ENCODE measurements around the gene PRSS3.
"Not testable (repeated sequence)": the region's sequence is repeated elsewhere in the genome, so short reads cannot be mapped to it uniquely, and the experiment has no call there.

The PRSS3 gene

DNA sequence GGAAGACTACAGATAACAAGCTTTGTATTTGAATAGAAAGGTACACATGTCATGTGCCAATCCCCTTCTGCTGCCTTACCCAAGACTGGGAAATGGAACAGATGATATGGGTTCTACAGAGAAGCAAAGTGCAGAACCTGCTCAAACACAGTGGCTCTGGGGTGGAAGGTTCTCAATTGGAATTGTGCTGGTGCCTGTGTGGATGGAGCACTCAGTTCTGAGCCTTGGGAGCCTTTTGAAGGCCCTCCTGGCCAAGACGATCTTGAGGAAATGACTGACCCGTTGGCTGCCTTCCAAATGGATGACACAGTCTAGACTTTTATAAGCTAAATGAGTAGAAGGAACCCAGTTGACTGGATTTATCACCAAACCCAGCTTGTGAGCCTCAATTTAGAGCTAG lies 4.2 kb upstream of the PRSS3 start:
- H4K8ac ChIP-seq (ENCODE audit: low read depth, low read length), result no peak overlapping the region
- H3K14ac ChIP-seq (ENCODE audit: low read length), result no peak overlapping the region
- DNase-seq (ENCODE audit: low spot score), result no peak
- H3K4me3 ChIP-seq (ENCODE audit: low read length in 2 of 2), result no peak overlapping the region
- no peak overlapping the region for H3K23ac ChIP-seq (ENCODE audit: low read depth, low read length, poor library complexity)
- no CpG with 5 or more reads among the region's 2 CpGs for WGBS, 2 donors (ENCODE audit: extremely low coverage in 2 of 2, insufficient read length in 2 of 2, insufficient replicate concordance in 1 of 2)
- H3K79me1 ChIP-seq (ENCODE audit: low read depth, low read length), result no peaks in the 10 kb centered on the region
- H2BK120ac ChIP-seq (ENCODE audit: low read depth, low read length), result no peak overlapping the region
- no peak overlapping the region for H2AK5ac ChIP-seq (ENCODE audit: low read depth, low read length)
- H3K4me2 ChIP-seq (ENCODE audit: insufficient read depth, low read length, poor library complexity, severe bottlenecking), result no peak overlapping the region
- no peak overlapping the region for H2BK12ac ChIP-seq (ENCODE audit: low read length)
- H3K9me3 ChIP-seq (replicated peaks in 1 of 2; ENCODE audit: control insufficient read depth in 2 of 2, insufficient read depth in 1 of 2, low read depth in 1 of 2, low read length in 2 of 2), result no peaks in the 10 kb centered on the region
- no peak overlapping the region for H2BK5ac ChIP-seq (ENCODE audit: low read length)
- H3K9ac ChIP-seq (ENCODE audit: low read depth, low read length, poor library complexity), result no peak overlapping the region
- no peaks in the 10 kb centered on the region for H3K36me3 ChIP-seq (replicated peaks in 1 of 2; ENCODE audit: control insufficient read depth in 2 of 2, insufficient read depth in 2 of 2, low read length in 2 of 2)
- H3K4ac ChIP-seq (ENCODE audit: low read length), result no peak overlapping the region
- no peak overlapping the region for H2AFZ ChIP-seq (ENCODE audit: low read length)
- H4K91ac ChIP-seq (ENCODE audit: low read depth, low read length, poor library complexity), result no peak overlapping the region
- no peak overlapping the region for H2BK15ac ChIP-seq (ENCODE audit: low read length)
- H3K27me3 ChIP-seq (ENCODE audit: control insufficient read depth in 3 of 3, insufficient read depth in 3 of 3, low read depth in 1 of 3, low read length in 3 of 3), result no peaks in the 10 kb centered on the region
- H3K27ac ChIP-seq (replicated peaks; ENCODE audit: low read length), result no peak overlapping the region
- H3K4me1 ChIP-seq (ENCODE audit: control insufficient read depth in 2 of 2, insufficient read depth in 1 of 2, low read depth in 1 of 2, low read length in 2 of 2), result no peaks in the 10 kb centered on the region
- H3K18ac ChIP-seq (ENCODE audit: low read length), result no peak overlapping the region

DNA sequence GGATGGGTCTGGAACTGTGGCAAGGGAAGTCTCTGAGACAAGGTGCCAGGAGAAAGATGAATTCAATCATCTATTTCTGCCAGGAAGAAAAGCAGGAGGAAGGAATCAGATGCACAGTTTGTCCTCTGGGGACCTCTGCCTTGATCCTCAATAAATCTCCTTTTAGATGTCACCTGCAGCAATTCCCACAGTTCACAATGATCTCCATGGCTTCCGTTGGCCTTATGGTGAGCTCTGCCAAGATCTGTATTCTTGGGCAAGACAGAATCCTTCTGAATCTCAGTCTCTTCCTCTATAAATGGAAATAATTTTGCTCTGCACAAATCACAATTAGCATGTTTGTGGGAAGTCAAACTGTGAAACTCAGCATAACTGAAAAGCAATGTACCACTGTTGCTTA lies 1.9 kb upstream of the PRSS3 start:
- H3K9ac ChIP-seq (ENCODE audit: low read depth, low read length, poor library complexity); H2BK5ac ChIP-seq (ENCODE audit: low read length); H4K91ac ChIP-seq (ENCODE audit: low read depth, low read length, poor library complexity); H2AFZ ChIP-seq (ENCODE audit: low read length); H2BK120ac ChIP-seq (ENCODE audit: low read depth, low read length); H4K8ac ChIP-seq (ENCODE audit: low read depth, low read length); H3K23ac ChIP-seq (ENCODE audit: low read depth, low read length, poor library complexity); H3K4me2 ChIP-seq (ENCODE audit: insufficient read depth, low read length, poor library complexity, severe bottlenecking); H2BK12ac ChIP-seq (ENCODE audit: low read length); H3K36me3 ChIP-seq (replicated peaks in 1 of 2; ENCODE audit: control insufficient read depth in 2 of 2, insufficient read depth in 2 of 2, low read length in 2 of 2); H3K4ac ChIP-seq (ENCODE audit: low read length); H3K27me3 ChIP-seq (ENCODE audit: control insufficient read depth in 3 of 3, insufficient read depth in 3 of 3, low read depth in 1 of 3, low read length in 3 of 3); DNase-seq (ENCODE audit: low spot score); H3K79me1 ChIP-seq (ENCODE audit: low read depth, low read length); H2AK5ac ChIP-seq (ENCODE audit: low read depth, low read length); H3K27ac ChIP-seq (replicated peaks; ENCODE audit: low read length); H3K4me1 ChIP-seq (ENCODE audit: control insufficient read depth in 2 of 2, insufficient read depth in 1 of 2, low read depth in 1 of 2, low read length in 2 of 2); H3K4me3 ChIP-seq (ENCODE audit: low read length in 2 of 2); H3K18ac ChIP-seq (ENCODE audit: low read length); H2BK15ac ChIP-seq (ENCODE audit: low read length); H3K9me3 ChIP-seq (replicated peaks in 1 of 2; ENCODE audit: control insufficient read depth in 2 of 2, insufficient read depth in 1 of 2, low read depth in 1 of 2, low read length in 2 of 2); H3K14ac ChIP-seq (ENCODE audit: low read length): not testable (repeated sequence)
- WGBS, 2 donors (ENCODE audit: extremely low coverage in 2 of 2, insufficient read length in 2 of 2, insufficient replicate concordance in 1 of 2), result no CpG with 5 or more reads among the region's 1 CpG

DNA sequence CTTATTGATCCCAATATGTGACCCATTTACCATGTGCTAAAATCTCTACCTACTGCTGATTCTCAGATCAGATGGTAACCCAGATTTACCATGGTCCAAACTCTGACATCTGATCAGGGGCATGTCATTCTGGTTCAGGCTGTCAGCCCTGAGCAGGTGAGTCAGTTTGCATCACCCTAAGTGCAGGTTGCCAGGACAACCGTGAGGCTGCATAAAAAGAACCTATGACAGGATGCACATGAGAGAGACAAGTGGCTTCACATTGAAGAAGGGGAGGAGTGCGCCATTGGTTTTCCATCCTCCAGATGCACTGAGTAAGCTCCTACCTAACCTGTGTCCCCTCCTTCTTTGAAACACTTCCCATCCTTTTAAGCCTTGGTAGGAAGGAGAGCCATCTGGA lies 801 bp upstream of the PRSS3 start:
- Histone ChIP-seq H2AFZ (ENCODE audit: low read length) (no peak overlapping the region), H3K36me3 (replicated peaks in 1 of 2; ENCODE audit: control insufficient read depth in 2 of 2, insufficient read depth in 2 of 2, low read length in 2 of 2) (no peaks in the 10 kb centered on the region), H3K27ac (replicated peaks; ENCODE audit: low read length) (no peak overlapping the region), H3K14ac (ENCODE audit: low read length) (peak overlapping the region; percentile 27), H3K9me3 (replicated peaks in 1 of 2; ENCODE audit: control insufficient read depth in 2 of 2, insufficient read depth in 1 of 2, low read depth in 1 of 2, low read length in 2 of 2) (peaks cover 0 to 9% of the 10 kb centered on the region in 2 donors), H3K4me3 (ENCODE audit: low read length in 2 of 2) (no peak overlapping the region), H3K9ac (ENCODE audit: low read depth, low read length, poor library complexity) (no peak overlapping the region), H4K91ac (ENCODE audit: low read depth, low read length, poor library complexity) (no peak overlapping the region), H3K4me2 (ENCODE audit: insufficient read depth, low read length, poor library complexity, severe bottlenecking) (no peak overlapping the region), H3K4me1 (ENCODE audit: control insufficient read depth in 2 of 2, insufficient read depth in 1 of 2, low read depth in 1 of 2, low read length in 2 of 2) (no peaks in the 10 kb centered on the region), H3K23ac (ENCODE audit: low read depth, low read length, poor library complexity) (no peak overlapping the region), H3K79me1 (ENCODE audit: low read depth, low read length) (no peaks in the 10 kb centered on the region), H4K8ac (ENCODE audit: low read depth, low read length) (no peak overlapping the region), H3K27me3 (ENCODE audit: control insufficient read depth in 3 of 3, insufficient read depth in 3 of 3, low read depth in 1 of 3, low read length in 3 of 3) (no peaks in the 10 kb centered on the region), H2BK15ac (ENCODE audit: low read length) (no peak overlapping the region), H3K4ac (ENCODE audit: low read length) (no peak overlapping the region), H2AK5ac (ENCODE audit: low read depth, low read length) (no peak overlapping the region), H3K18ac (ENCODE audit: low read length) (no peak overlapping the region), H2BK5ac (ENCODE audit: low read length) (no peak overlapping the region), H2BK120ac (ENCODE audit: low read depth, low read length) (no peak overlapping the region), H2BK12ac (ENCODE audit: low read length) (no peak overlapping the region)
- no peak for DNase-seq (ENCODE audit: low spot score)
- WGBS, 2 donors (ENCODE audit: extremely low coverage in 2 of 2, insufficient read length in 2 of 2, insufficient replicate concordance in 1 of 2), result no CpG with 5 or more reads among the region's 2 CpGs

DNA sequence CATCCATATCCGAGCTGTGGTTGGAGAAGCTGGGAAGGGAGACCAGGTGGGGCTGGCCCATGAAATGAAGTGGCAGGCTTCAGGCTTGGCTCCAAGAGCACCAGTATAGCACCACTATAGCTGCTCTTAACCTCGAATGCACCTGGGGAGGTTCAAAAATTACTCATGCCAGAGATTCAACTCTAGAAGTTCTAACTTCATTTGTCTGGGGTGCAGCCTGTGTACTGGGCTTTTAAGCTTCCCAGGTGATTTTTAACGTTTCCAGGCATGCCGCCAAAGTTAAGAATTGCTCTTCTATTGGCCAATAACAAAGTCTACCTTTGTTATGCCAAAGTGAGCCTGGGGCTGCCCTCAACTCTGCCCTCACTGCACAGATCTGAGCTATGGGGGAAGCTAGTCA lies 458 bp downstream of the PRSS3 start:
- H2BK120ac ChIP-seq (ENCODE audit: low read depth, low read length), result no peak overlapping the region
- H3K79me1 ChIP-seq (ENCODE audit: low read depth, low read length), result no peaks in the 10 kb centered on the region
- no peak overlapping the region for H2BK15ac ChIP-seq (ENCODE audit: low read length)
- H3K18ac ChIP-seq (ENCODE audit: low read length), result no peak overlapping the region
- H3K36me3 ChIP-seq (replicated peaks in 1 of 2; ENCODE audit: control insufficient read depth in 2 of 2, insufficient read depth in 2 of 2, low read length in 2 of 2), result no peaks in the 10 kb centered on the region
- H2AFZ ChIP-seq (ENCODE audit: low read length), result no peak overlapping the region
- no peak overlapping the region for H3K4ac ChIP-seq (ENCODE audit: low read length)
- no peak for DNase-seq (ENCODE audit: low spot score)
- no peak overlapping the region for H2BK5ac ChIP-seq (ENCODE audit: low read length)
- H3K4me1 ChIP-seq (ENCODE audit: control insufficient read depth in 2 of 2, insufficient read depth in 1 of 2, low read depth in 1 of 2, low read length in 2 of 2), result no peaks in the 10 kb centered on the region
- H4K91ac ChIP-seq (ENCODE audit: low read depth, low read length, poor library complexity), result no peak overlapping the region
- no peak overlapping the region for H3K27ac ChIP-seq (replicated peaks; ENCODE audit: low read length)
- H4K8ac ChIP-seq (ENCODE audit: low read depth, low read length), result no peak overlapping the region
- H3K9ac ChIP-seq (ENCODE audit: low read depth, low read length, poor library complexity), result no peak overlapping the region
- H2AK5ac ChIP-seq (ENCODE audit: low read depth, low read length), result no peak overlapping the region
- peaks cover 0 to 9% of the 10 kb centered on the region in 2 donors for H3K9me3 ChIP-seq (replicated peaks in 1 of 2; ENCODE audit: control insufficient read depth in 2 of 2, insufficient read depth in 1 of 2, low read depth in 1 of 2, low read length in 2 of 2)
- no peak overlapping the region for H3K23ac ChIP-seq (ENCODE audit: low read depth, low read length, poor library complexity)
- WGBS, 2 donors (ENCODE audit: extremely low coverage in 2 of 2, insufficient read length in 2 of 2, insufficient replicate concordance in 1 of 2), result no CpG with 5 or more reads among the region's 4 CpGs
- H3K27me3 ChIP-seq (ENCODE audit: control insufficient read depth in 3 of 3, insufficient read depth in 3 of 3, low read depth in 1 of 3, low read length in 3 of 3), result peaks cover 0 to 5% (median 0%) of the 10 kb centered on the region in 3 experiments
- no peak overlapping the region for H3K14ac ChIP-seq (ENCODE audit: low read length)
- H3K4me2 ChIP-seq (ENCODE audit: insufficient read depth, low read length, poor library complexity, severe bottlenecking), result no peak overlapping the region
- H2BK12ac ChIP-seq (ENCODE audit: low read length), result no peak overlapping the region
- no peak overlapping the region for H3K4me3 ChIP-seq (ENCODE audit: low read length in 2 of 2)

Measured in neuronal stem cell (in vitro differentiated cells).